B cell (primary cell): ENCODE results near the gene USP21. TPM values are rescaled to one million over a fixed set of nuclear protein-coding genes. Genes with fewer than 3 reads are reported as not detected.
"Not testable (repeated sequence)": the region's sequence is repeated elsewhere in the genome, so short reads cannot be mapped to it uniquely, and the experiment has no call there.

Experiments used
- ATAC-seq: fragments of 200-7000 bp; cut with Tn5 transposase; one replicate; pipeline ENCODE4 v1.10.0; 2021; ENCODE audit warnings: low read depth, mild to moderate bottlenecking, moderate number of reproducible peaks, moderate library complexity
- CTCF ChIA-PET: fragments of 350-600 bp; sonication (Branson Sonifier 250); formaldehyde crosslinking; loops from one replicate; lab custom pipeline; 2021; ENCODE audit warnings: antibody characterized with exemption, inconsistent platforms; lab: Charles Lee
- POLR2A ChIA-PET: fragments of 350-600 bp; sonication (Branson Sonifier 250); formaldehyde crosslinking; loops from one replicate; lab custom pipeline; 2021; ENCODE audit warnings: antibody characterized with exemption; lab: Charles Lee
- DNase-seq: peaks from one replicate; pipeline ENCODE4 v3.0.0; 2013
- H2AFZ ChIP-seq: 2 replicates; pipeline ENCODE4 v1.6.1; 2012; ENCODE audit warnings: mild to moderate bottlenecking, low read depth, low read length; ENCODE audit not compliant: insufficient read depth, poor library complexity, severe bottlenecking
- H3K27ac ChIP-seq, 2 donors: 1 replicate in 1 of 2; 2 replicates in 1 of 2; pipeline ENCODE4 v1.5.1; 2012 to 2013; ENCODE audit warnings: low read length in 2 of 2, mild to moderate bottlenecking in 2 of 2, moderate library complexity in 1 of 2
- H3K27me3 ChIP-seq, 4 experiments: fragments of 200-600 bp in 1 of 4; sonication (generic) in 1 of 4; replicated peaks in 1 of 4; 1 replicate in 2 of 4; 2 replicates in 2 of 4; pipeline versions ENCODE4 v1.6.1 to v1.7.0; 2013 to 2016; ENCODE audit warnings: low read length in 3 of 4, mild to moderate bottlenecking in 2 of 4, mixed read lengths in 1 of 4, moderate library complexity in 1 of 4; ENCODE audit not compliant: insufficient read depth in 4 of 4, control insufficient read depth in 3 of 4; ENCODE audit errors: control extremely low read depth in 1 of 4
- H3K36me3 ChIP-seq, 2 experiments: replicated peaks in 1 of 2; 1 replicate in 1 of 2; 2 replicates in 1 of 2; pipeline versions ENCODE4 v1.6.1 to v1.7.1; 2013; ENCODE audit warnings: low read length in 1 of 2; ENCODE audit not compliant: insufficient read depth in 2 of 2, control insufficient read depth in 1 of 2; ENCODE audit errors: control extremely low read depth in 1 of 2, extremely low read depth in 1 of 2
- H3K4me1 ChIP-seq, 2 donors: fragments of 200-600 bp in 1 of 2; sonication (generic) in 1 of 2; 1 replicate in 1 of 2; 2 replicates in 1 of 2; pipeline versions ENCODE4 v1.5.1 to v1.6.1; 2013 to 2017; ENCODE audit warnings: low read length in 2 of 2; ENCODE audit not compliant: control insufficient read depth in 2 of 2, insufficient read depth in 2 of 2
- H3K4me2 ChIP-seq: replicated peaks from 2 replicates; pipeline ENCODE3; 2012; ENCODE audit warnings: mild to moderate bottlenecking, low read depth, low read length; ENCODE audit not compliant: poor library complexity, severe bottlenecking
- H3K4me3 ChIP-seq, 5 experiments: fragments of 200-600 bp in 1 of 5; sonication (generic) in 1 of 5; 1 replicate in 3 of 5; 2 replicates in 2 of 5; pipeline versions ENCODE4 v1.5.1 to v1.7.0; 2011 to 2016; ENCODE audit warnings: low read length in 4 of 5, mild to moderate bottlenecking in 4 of 5, low read depth in 2 of 5, control low read depth in 1 of 5, moderate library complexity in 1 of 5; ENCODE audit not compliant: insufficient read depth in 1 of 5; ENCODE audit errors: control extremely low read depth in 1 of 5, extremely low read depth in 1 of 5
- H3K79me2 ChIP-seq: fragments of 200-600 bp; sonication (generic); one replicate; pipeline ENCODE4 v1.6.0; 2016; ENCODE audit warnings: low read length; ENCODE audit not compliant: control insufficient read depth, insufficient read depth
- H3K9ac ChIP-seq: fragments of 200-600 bp; sonication (generic); 2 replicates; pipeline ENCODE4 v1.6.1; 2017; ENCODE audit warnings: mild to moderate bottlenecking, low read length, moderate library complexity
- H3K9me3 ChIP-seq, 3 donors: one replicate each; pipeline versions ENCODE4 v1.6.1 to v1.7.1; 2013; ENCODE audit warnings: low read length in 2 of 3; ENCODE audit not compliant: control insufficient read depth in 2 of 3, insufficient read depth in 1 of 3; ENCODE audit errors: control extremely low read depth in 1 of 3
- H4K20me1 ChIP-seq: 2 replicates; pipeline ENCODE4 v1.6.0; 2012; ENCODE audit warnings: mild to moderate bottlenecking, low read length; ENCODE audit not compliant: insufficient read depth, control insufficient read depth, poor library complexity, severe bottlenecking
- H3K27ac Mint-ChIP-seq: one replicate; pipeline ENCODE4 v1.8.0; 2021; ENCODE audit warnings: mixed read lengths
- H3K27me3 Mint-ChIP-seq: one replicate; pipeline ENCODE4 v1.8.0; 2021; ENCODE audit warnings: mixed read lengths
- H3K4me1 Mint-ChIP-seq: one replicate; pipeline ENCODE4 v1.8.0; 2021; ENCODE audit warnings: mixed read lengths
- H3K4me3 Mint-ChIP-seq: one replicate; pipeline ENCODE4 v1.8.0; 2021; ENCODE audit warnings: mixed read lengths
- H3K9me3 Mint-ChIP-seq: one replicate; pipeline ENCODE4 v1.8.0; 2022; ENCODE audit warnings: mixed read lengths; ENCODE audit not compliant: insufficient read depth
- EZH2 ChIP-seq: IDR thresholded peaks from 2 replicates; pipeline ENCODE4 v1.6.1; 2012; ENCODE audit warnings: borderline replicate concordance, low read depth, mild to moderate bottlenecking, moderate library complexity, low read length; ENCODE audit not compliant: insufficient read depth, poor library complexity, severe bottlenecking
- WGBS: methylation state at CpG from one replicate; pipeline ENCODE4 v1.1.5; 2013; ENCODE audit warnings: missing lambda C conversion rate; ENCODE audit not compliant: insufficient coverage; 5-methylcytosine and 5-hydroxymethylcytosine counted together
- intact Hi-C: fragments of 100-400 bp; cut with micrococcal nuclease; formaldehyde crosslinking; loops from one replicate; pipeline ENCODE4 v1.10.0; 2022
- polyA plus RNA-seq: library from polyadenylated mRNA; depleted of rRNA; stranded (reverse); fragments of >200 nt; gene quantifications from 2 replicates; pipeline ENCODE4 v1.2.3, GENCODE V29; 2012
- total RNA-seq, 2 donors: library from RNA; stranded (reverse); fragments of 120-200 nt in 1 of 2; gene quantifications; 1 replicate in 1 of 2; 2 replicates in 1 of 2; pipeline versions ENCODE4 v1.2.3 to v1.2.4, GENCODE V29; 2013 to 2022
- TF ChIP-seq, protein P1 (sequence below): fragments of 200-600 bp; IDR thresholded peaks from one replicate; pipeline ENCODE4 v1.8.0; 2022; ENCODE audit warnings: antibody characterized with exemption, mild to moderate bottlenecking

The USP21 gene
- total and polyA plus RNA-seq, 2 donors (not counting 1 experiment from before 2014, with no cell fraction given), result 53.3 to 81.6 TPM

DNA sequence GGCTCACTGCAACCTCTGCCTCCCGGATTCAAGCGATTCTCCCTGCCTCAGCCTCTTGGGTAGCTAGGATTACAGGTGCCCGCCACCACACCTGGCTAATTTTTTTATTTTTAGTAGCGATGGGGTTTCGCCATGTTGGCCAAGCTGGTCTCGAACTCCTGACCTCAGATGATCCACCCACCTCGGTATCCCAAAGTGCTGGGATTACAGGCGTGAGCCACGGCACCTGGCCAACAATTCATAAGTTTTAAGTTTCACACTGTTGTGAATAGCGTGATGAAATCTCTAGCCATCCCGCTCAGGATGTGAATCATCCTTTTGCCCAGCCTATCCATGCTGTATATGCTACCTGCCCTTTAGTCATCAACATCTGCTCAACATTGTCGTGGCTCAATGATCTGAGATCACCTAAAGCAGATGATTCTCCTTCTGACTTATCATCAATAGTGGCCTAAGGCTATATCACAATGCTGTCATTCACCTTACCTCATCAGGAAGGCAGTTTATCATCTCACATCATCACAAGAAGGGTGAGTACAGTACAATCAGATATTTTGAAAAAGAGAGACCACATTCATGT, 44.1 kb upstream of the USP21 start:
- ATAC-seq (no peak), DNase-seq (no peak)
- H3K36me3 ChIP-seq, result peaks cover 9 to 11% of the 10 kb centered on the region in 2 experiments
- H3K9me3 Mint-ChIP-seq, result no peaks in the 10 kb centered on the region
- ChIA-PET POLR2A (no interaction called here), CTCF (no interaction called here)
- H3K4me1 Mint-ChIP-seq, result peaks cover 68% of the 10 kb centered on the region
- H3K9me3 ChIP-seq, result no peaks in the 10 kb centered on the region
- 97% methylated on average over 12 of the region's 12 CpGs for WGBS
- H2AFZ ChIP-seq, result no peak overlapping the region
- intact Hi-C loops, result no loop called here
- peak overlapping the region; percentile 34 for H3K27ac Mint-ChIP-seq
- H3K27me3 ChIP-seq, result no peaks in the 10 kb centered on the region
- no peak overlapping the region for H3K4me2 ChIP-seq
- H4K20me1 ChIP-seq, result peaks cover 27% of the 10 kb centered on the region
- peaks cover 35 to 42% of the 10 kb centered on the region in 2 donors for H3K4me1 ChIP-seq
- no peak overlapping the region for H3K9ac ChIP-seq
- TF ChIP-seq, protein P1, sequence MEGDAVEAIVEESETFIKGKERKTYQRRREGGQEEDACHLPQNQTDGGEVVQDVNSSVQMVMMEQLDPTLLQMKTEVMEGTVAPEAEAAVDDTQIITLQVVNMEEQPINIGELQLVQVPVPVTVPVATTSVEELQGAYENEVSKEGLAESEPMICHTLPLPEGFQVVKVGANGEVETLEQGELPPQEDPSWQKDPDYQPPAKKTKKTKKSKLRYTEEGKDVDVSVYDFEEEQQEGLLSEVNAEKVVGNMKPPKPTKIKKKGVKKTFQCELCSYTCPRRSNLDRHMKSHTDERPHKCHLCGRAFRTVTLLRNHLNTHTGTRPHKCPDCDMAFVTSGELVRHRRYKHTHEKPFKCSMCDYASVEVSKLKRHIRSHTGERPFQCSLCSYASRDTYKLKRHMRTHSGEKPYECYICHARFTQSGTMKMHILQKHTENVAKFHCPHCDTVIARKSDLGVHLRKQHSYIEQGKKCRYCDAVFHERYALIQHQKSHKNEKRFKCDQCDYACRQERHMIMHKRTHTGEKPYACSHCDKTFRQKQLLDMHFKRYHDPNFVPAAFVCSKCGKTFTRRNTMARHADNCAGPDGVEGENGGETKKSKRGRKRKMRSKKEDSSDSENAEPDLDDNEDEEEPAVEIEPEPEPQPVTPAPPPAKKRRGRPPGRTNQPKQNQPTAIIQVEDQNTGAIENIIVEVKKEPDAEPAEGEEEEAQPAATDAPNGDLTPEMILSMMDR, result no peak
- no peak for TF ChIP-seq EZH2
- H3K27me3 Mint-ChIP-seq, result no peaks in the 10 kb centered on the region
- H3K27ac ChIP-seq, result no peak overlapping the region
- H3K4me3 ChIP-seq, result no peak overlapping the region
- no peak overlapping the region for H3K4me3 Mint-ChIP-seq
- H3K79me2 ChIP-seq, result peaks cover 98% of the 10 kb centered on the region

DNA sequence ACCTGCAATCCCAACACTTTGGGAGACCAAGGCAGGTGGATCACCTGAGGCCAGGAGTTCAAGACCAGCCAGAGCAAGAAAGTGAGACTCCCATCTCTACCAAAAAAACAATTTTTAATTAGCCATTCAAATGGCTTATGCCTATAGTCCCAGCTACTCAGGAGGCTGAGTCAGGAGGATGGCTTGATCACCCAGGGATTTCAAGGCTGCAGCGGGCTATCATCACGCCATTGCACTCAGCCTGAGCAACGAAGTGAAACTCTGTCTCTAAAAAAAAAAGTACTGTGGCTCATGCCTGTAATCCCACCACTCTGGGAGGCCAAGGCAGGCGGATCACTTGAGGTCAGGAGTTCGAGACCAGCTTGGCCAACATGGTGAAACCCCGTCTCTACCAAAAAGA, 43.3 kb upstream of the USP21 start:
- H3K4me1 ChIP-seq, result peaks cover 36 to 42% of the 10 kb centered on the region in 2 donors
- H3K27ac Mint-ChIP-seq, H3K9me3 Mint-ChIP-seq, H2AFZ ChIP-seq, H3K27ac ChIP-seq, ATAC-seq, H3K9me3 ChIP-seq, intact Hi-C loops, DNase-seq, H3K9ac ChIP-seq, H3K27me3 ChIP-seq, H3K4me2 ChIP-seq, H3K4me3 ChIP-seq, H3K27me3 Mint-ChIP-seq: not testable (repeated sequence)
- H3K36me3 ChIP-seq, result peaks cover 11 to 12% of the 10 kb centered on the region in 2 experiments
- peak overlapping the region; percentile 19 for H3K4me3 Mint-ChIP-seq
- H3K79me2 ChIP-seq, result peaks cover 99% of the 10 kb centered on the region
- ChIA-PET POLR2A (interaction anchor here (1.3 kb wide), 1 partner anchor 17 kb away, joined by 3 read pairs; the partner anchor contains the start of gene KLHDC9), CTCF (interaction anchor here (0.5 to 2.6 kb wide), 2 partner anchors 19 to 25 kb away, joined by 3 to 13 read pairs; partner anchors contain the start of gene KLHDC9)
- H4K20me1 ChIP-seq, result peaks cover 26% of the 10 kb centered on the region
- H3K4me1 Mint-ChIP-seq, result peaks cover 70% of the 10 kb centered on the region
- WGBS, result 91% methylated on average over 6 of the region's 6 CpGs
